Calu3 (cell line): ENCODE data around the gene STXBP5L. TPM values are rescaled to one million over a fixed set of nuclear protein-coding genes. Genes with fewer than 3 reads are reported as not detected.

Experiments
- BruUV-seq: library from RNA; stranded (reverse); fragments of 400-500 nt; replicated peaks from 2 replicates; lab custom pipeline; 2021; lab: Mats Ljungman, UMichigan
- CTCF ChIA-PET: fragments of 300-600 bp; sonication (Branson Sonifier 250); formaldehyde crosslinking; loops from one replicate; lab custom pipeline; 2022; ENCODE audit warnings: antibody characterized with exemption; lab: Charles Lee
- DNase-seq: peaks from one replicate; pipeline ENCODE4 v3.0.0; 2022
- H3K27ac Mint-ChIP-seq: one replicate; pipeline ENCODE4 v1.8.0; 2022; ENCODE audit warnings: mixed read lengths; ENCODE audit not compliant: unreplicated experiment
- H3K27me3 Mint-ChIP-seq: one replicate; pipeline ENCODE4 v1.8.0; 2022; ENCODE audit warnings: mixed read lengths; ENCODE audit not compliant: unreplicated experiment
- H3K36me3 Mint-ChIP-seq: one replicate; pipeline ENCODE4 v1.8.0; 2022; ENCODE audit warnings: mild to moderate bottlenecking, moderate library complexity, mixed read lengths; ENCODE audit not compliant: insufficient read depth, unreplicated experiment
- H3K4me1 Mint-ChIP-seq: one replicate; pipeline ENCODE4 v1.8.0; 2022; ENCODE audit warnings: mild to moderate bottlenecking, low read depth, mixed read lengths; ENCODE audit not compliant: unreplicated experiment
- H3K4me3 Mint-ChIP-seq: one replicate; pipeline ENCODE4 v1.8.0; 2022; ENCODE audit warnings: mild to moderate bottlenecking, low read depth, moderate library complexity, mixed read lengths; ENCODE audit not compliant: unreplicated experiment
- H3K9me3 Mint-ChIP-seq: one replicate; pipeline ENCODE4 v1.8.0; 2022; ENCODE audit warnings: low read depth, mixed read lengths; ENCODE audit not compliant: unreplicated experiment
- intact Hi-C: fragments of 100-400 bp; cut with micrococcal nuclease; formaldehyde crosslinking; loops from one replicate; pipeline ENCODE4 v1.10.0; 2022; ENCODE audit not compliant: unreplicated experiment
- microRNA-seq: library from miRNA; unstranded; fragments of <30 nt; microRNA quantifications from one replicate; pipeline ENCODE4 v1.2.0, GENCODE V29; 2022
- total RNA-seq: library from RNA; stranded (reverse); gene quantifications from 2 replicates; pipeline ENCODE4 v1.2.3, GENCODE V29; 2022
- TF ChIP-seq, protein P1 (sequence below): fragments of 200-600 bp; IDR thresholded peaks from one replicate; pipeline ENCODE4 v1.8.0; 2022; ENCODE audit warnings: antibody characterized with exemption; ENCODE audit not compliant: unreplicated experiment

STXBP5L gene
- total RNA-seq, 1 experiment from 2014 or later: not detected

- Mint-ChIP-seq H3K27ac (no peak overlapping the region), H3K4me3 (no peak overlapping the region), H3K27me3 (no peaks in the 10 kb centered on the region), H3K9me3 (no peaks in the 10 kb centered on the region), H3K4me1 (no peaks in the 10 kb centered on the region), H3K36me3 (peaks cover 4% of the 10 kb centered on the region)
- DNase-seq: no peak
- CTCF ChIA-PET: no interaction called here
- intact Hi-C loops: no loop called here
- no TSS peak for BruUV-seq
- TF ChIP-seq, protein P1, sequence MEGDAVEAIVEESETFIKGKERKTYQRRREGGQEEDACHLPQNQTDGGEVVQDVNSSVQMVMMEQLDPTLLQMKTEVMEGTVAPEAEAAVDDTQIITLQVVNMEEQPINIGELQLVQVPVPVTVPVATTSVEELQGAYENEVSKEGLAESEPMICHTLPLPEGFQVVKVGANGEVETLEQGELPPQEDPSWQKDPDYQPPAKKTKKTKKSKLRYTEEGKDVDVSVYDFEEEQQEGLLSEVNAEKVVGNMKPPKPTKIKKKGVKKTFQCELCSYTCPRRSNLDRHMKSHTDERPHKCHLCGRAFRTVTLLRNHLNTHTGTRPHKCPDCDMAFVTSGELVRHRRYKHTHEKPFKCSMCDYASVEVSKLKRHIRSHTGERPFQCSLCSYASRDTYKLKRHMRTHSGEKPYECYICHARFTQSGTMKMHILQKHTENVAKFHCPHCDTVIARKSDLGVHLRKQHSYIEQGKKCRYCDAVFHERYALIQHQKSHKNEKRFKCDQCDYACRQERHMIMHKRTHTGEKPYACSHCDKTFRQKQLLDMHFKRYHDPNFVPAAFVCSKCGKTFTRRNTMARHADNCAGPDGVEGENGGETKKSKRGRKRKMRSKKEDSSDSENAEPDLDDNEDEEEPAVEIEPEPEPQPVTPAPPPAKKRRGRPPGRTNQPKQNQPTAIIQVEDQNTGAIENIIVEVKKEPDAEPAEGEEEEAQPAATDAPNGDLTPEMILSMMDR: no peak
Measured at GRCh38 chr3:121463745-121464144, 555.7 kb downstream of the STXBP5L start.

DNA sequence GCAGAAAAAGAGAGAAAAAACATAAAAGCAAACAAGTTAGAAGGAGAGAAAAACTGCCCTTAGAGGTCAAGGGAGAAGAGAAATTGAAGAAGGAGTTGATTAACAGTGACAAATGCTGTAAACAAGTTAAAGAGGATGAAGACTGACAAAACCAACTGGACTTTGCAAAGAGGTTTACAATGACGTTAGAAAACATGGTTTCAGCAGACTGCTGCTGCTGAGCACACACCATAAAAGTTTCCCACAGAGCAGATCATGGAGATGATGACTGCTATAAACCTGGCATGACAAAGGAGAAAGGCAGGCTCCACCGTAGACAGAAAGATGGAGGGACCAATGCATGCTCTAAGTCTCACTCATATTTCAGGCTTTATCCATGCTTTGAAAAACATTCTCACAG lies 559.1 kb downstream of the STXBP5L start:
- TF ChIP-seq, protein P1: no peak
- Mint-ChIP-seq H3K36me3 (peaks cover 4% of the 10 kb centered on the region), H3K9me3 (no peaks in the 10 kb centered on the region), H3K27ac (no peak overlapping the region), H3K4me3 (no peak overlapping the region), H3K27me3 (no peaks in the 10 kb centered on the region), H3K4me1 (no peaks in the 10 kb centered on the region)
- CTCF ChIA-PET: no interaction called here
- DNase-seq: no peak
- intact Hi-C loops: no loop called here
- BruUV-seq: no TSS peak

GRCh38 chr3:121473001-121473400 lies 565.0 kb downstream of the STXBP5L start:
- TF ChIP-seq, protein P1: no peak
- H3K9me3 Mint-ChIP-seq: no peaks in the 10 kb centered on the region
- no peaks in the 10 kb centered on the region for H3K27me3 Mint-ChIP-seq
- no TSS peak for BruUV-seq
- DNase-seq: no peak
- CTCF ChIA-PET: no interaction called here
- intact Hi-C loops: no loop called here
- no peak overlapping the region for H3K4me3 Mint-ChIP-seq
- no peaks in the 10 kb centered on the region for H3K4me1 Mint-ChIP-seq
- H3K27ac Mint-ChIP-seq: no peak overlapping the region
- H3K36me3 Mint-ChIP-seq: no peaks in the 10 kb centered on the region

Small RNA genes within 50 kb of the gene (microRNA-seq; reads per million reads assigned to microRNA genes)
- gene MIR5682: not detected

Other genes with a start within 250 kb of the STXBP5L start
- 23.0 and 29.5 TPM in 2 replicates for gene HGD, start 226.0 kb upstream of the STXBP5L start, total RNA-seq
- gene RABL3, start 165.7 kb upstream of the STXBP5L start, total RNA-seq: 14.6 and 16.9 TPM in 2 replicates
- gene GTF2E1, start 165.5 kb upstream of the STXBP5L start, total RNA-seq: 22.9 and 26.1 TPM in 2 replicates